Measurements from ENCODE around the gene EPG5.

- TF ChIP-seq POLR2A (IDR thresholded peaks at IDR 0.05; ENCODE audit: low read length) (no peak), GATA1 (IDR thresholded peaks at IDR 0.05; ENCODE audit: low read depth, low read length) (no peak)
Measured at GRCh38 chr18:45859334-45859733, 107.8 kb downstream of the EPG5 start.
